ENCODE data around the gene MPPED1.

DNA sequence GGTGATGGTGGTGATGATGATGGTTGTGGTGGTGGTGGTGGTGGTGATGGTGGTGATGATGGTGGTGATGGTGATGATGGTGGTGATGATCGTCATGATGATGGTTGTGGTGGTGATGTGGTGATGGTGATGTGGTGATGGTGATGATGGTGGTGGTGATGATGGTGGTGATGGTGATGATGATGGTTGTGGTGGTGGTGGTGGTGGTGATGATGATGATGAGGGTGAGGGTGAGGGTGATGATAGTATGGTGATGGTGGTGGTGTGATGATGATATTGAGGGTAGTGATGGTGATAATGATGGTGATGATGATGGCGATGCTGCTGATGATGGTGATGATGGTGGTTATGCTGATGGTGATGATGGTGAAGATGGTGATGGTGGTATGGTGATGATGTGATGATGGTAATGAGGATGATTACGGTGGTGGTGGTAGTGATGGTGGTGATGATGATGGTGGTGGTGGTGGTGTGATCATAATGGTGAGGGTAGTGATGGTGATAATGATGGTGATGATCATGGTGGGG is 63.8 kb downstream of the MPPED1 start:
- TF ChIP-seq, protein P1, sequence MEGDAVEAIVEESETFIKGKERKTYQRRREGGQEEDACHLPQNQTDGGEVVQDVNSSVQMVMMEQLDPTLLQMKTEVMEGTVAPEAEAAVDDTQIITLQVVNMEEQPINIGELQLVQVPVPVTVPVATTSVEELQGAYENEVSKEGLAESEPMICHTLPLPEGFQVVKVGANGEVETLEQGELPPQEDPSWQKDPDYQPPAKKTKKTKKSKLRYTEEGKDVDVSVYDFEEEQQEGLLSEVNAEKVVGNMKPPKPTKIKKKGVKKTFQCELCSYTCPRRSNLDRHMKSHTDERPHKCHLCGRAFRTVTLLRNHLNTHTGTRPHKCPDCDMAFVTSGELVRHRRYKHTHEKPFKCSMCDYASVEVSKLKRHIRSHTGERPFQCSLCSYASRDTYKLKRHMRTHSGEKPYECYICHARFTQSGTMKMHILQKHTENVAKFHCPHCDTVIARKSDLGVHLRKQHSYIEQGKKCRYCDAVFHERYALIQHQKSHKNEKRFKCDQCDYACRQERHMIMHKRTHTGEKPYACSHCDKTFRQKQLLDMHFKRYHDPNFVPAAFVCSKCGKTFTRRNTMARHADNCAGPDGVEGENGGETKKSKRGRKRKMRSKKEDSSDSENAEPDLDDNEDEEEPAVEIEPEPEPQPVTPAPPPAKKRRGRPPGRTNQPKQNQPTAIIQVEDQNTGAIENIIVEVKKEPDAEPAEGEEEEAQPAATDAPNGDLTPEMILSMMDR (IDR thresholded peaks at IDR 0.05) = no peak
- TF ChIP-seq EP300 (IDR thresholded peaks at IDR 0.05) (no peak), POLR2AphosphoS5 (IDR thresholded peaks at IDR 0.05) (no peak)

Data from suprapubic skin (tissue), 4 donors.